GM18951 (cell line): Measurements from ENCODE around the gene KCNC4.

Source experiments
- POLR2A ChIP-seq: IDR thresholded peaks from 4 replicates; pipeline ENCODE4 v1.6.1; 2011; ENCODE audit warnings: mild to moderate bottlenecking; ENCODE audit not compliant: insufficient read length, insufficient read depth; ENCODE audit errors: extremely low read depth
- in situ Hi-C: fragments of 300-500 bp; cut with MboI; formaldehyde crosslinking; loops from one replicate; pipeline ENCODE4 v1.12.0; 2022; ENCODE audit warnings: low sequenced_read_pairs, mixed read lengths, inconsistent platforms; ENCODE audit not compliant: unreplicated experiment

The KCNC4 gene

GRCh38 chr1:110196917-110197765, 13.0 kb upstream of the KCNC4 start:
- in situ Hi-C loops = no loop called here
- TF ChIP-seq POLR2A = no peak

GRCh38 chr1:110197905-110198629, 12.0 kb upstream of the KCNC4 start:
- in situ Hi-C loops = no loop called here
- no peak for TF ChIP-seq POLR2A

DNA sequence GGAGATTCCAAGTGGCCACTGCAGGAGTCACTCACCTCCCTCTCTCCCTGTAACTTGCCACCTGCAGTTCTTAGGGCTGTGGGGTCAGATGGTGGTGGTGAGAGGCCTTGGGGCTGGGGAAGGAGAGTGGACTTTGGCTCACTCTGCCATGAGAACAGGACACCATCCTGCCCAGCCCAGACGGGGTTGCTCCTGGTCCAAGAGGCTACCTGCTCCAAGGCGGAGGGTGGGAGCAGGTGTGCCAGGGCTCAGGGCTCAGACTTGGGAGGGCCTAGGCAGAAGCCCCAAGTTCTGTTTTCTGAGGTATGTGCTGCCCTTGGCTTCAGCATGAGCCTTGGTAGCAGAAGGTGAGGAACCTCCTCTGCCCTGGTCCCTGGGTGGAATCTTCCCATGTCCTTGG, 11.4 kb upstream of the KCNC4 start:
- TF ChIP-seq POLR2A = no peak
- in situ Hi-C loops = no loop called here

- in situ Hi-C loops = loop anchor here (5.0 kb wide), 2 partner anchors 112 to 262 kb away; no protein-coding TSS in a partner anchor
- TF ChIP-seq POLR2A = no peak
Observed at GRCh38 chr1:110200190-110200589, 9.9 kb upstream of the KCNC4 start.

DNA sequence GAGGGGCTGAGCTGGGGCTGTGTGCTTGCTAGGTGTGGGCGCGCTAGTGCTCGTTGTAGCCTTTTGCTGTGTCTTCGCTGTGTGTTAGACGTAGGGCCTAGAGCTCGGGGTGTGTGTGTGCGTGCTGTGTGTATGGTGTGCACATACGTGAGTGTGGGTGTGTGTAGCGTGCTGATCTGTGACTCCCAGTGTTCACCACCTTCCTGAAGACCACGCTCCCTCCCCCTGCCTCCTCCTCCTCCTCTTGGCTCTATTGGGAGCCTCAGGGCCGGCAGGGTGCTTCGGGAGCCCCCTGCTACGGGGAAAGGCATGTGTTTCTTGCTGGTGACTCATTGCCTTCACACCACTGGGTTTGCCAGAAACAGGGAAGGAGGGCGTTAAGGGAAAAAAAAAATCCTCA, 9.4 kb upstream of the KCNC4 start:
- in situ Hi-C loops = loop anchor here (5.0 kb wide), 2 partner anchors 112 to 262 kb away; no protein-coding TSS in a partner anchor
- TF ChIP-seq POLR2A = no peak

DNA sequence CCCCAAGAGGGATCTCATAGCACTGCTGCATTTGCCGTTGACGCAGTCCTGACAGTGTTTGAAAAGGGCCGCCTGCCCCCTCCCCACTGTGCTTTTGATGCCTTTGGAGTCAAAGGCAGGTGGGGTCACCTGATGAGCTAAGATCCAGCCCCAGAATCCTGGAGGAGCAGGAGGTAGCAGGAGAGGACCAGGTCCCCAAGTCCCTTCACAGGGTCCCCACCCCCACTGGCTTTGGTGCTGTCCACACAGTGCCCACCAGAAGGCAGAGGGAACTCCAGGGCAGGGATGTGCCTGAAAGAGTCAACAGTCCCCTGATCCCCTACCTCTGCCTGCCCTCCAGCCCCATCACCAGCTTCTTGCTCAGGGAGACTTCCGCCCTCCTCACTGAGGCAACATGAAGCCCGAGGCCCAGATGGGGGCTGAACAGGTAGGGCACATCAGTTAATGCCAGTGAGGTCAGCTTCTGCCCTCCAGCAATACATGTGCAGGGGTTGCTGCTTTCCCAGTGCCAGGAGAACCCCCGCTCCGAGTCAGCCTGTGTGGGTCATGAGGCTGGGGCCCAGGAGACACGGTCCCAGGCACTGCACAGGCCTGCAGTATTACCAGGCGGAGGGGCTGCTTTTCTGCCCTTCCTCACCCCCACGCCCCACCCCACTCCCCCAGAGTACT, 8.8 kb upstream of the KCNC4 start:
- in situ Hi-C loops = loop anchor here (5.0 kb wide), 2 partner anchors 111 to 261 kb away; no protein-coding TSS in a partner anchor
- no peak for TF ChIP-seq POLR2A

GRCh38 chr1:110203021-110203661, 7.0 kb upstream of the KCNC4 start:
- no peak for TF ChIP-seq POLR2A
- in situ Hi-C loops = loop anchor here (5.0 kb wide), 2 partner anchors 109 to 259 kb away; no protein-coding TSS in a partner anchor

- in situ Hi-C loops = no loop called here
- no peak for TF ChIP-seq POLR2A
Observed at GRCh38 chr1:110205156-110205555, 5.0 kb upstream of the KCNC4 start.

GRCh38 chr1:110205591-110206155, 4.4 kb upstream of the KCNC4 start:
- in situ Hi-C loops = no loop called here
- no peak for TF ChIP-seq POLR2A

DNA sequence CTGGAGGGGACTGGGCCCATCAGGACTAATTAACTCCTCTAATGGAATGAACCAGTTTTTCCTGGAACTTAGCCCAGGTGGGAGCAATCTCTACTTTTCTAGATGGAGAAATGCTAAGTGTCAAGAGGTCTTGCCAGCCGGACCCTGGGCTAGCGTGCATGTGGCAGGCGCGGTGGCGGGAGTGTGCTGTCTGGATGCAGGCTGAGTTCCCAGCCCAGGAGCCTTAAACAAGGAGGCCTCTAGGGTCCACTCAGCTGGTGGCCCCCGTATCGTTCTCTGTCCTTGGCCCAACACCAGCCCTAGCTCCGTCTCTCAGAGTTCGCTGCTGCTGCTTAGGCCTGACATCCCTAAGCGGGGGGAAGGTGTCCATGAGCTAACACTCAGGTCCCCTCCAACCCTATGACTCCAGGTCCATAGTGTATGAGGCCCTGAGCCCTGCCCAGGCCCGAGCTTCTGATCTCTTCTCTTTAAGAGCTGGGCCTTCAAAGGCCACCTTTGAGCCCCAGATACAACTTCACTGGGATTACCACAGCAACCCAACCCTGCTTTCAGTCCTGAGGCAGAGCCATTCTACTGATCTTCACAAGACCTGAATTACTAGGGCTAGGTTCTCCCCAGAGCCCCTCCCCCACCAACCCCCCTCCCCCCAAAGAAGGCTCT, 3.7 kb upstream of the KCNC4 start:
- TF ChIP-seq POLR2A = no peak
- in situ Hi-C loops = no loop called here

- TF ChIP-seq POLR2A = no peak
- in situ Hi-C loops = no loop called here
Observed at GRCh38 chr1:110207831-110208230, 2.3 kb upstream of the KCNC4 start.

DNA sequence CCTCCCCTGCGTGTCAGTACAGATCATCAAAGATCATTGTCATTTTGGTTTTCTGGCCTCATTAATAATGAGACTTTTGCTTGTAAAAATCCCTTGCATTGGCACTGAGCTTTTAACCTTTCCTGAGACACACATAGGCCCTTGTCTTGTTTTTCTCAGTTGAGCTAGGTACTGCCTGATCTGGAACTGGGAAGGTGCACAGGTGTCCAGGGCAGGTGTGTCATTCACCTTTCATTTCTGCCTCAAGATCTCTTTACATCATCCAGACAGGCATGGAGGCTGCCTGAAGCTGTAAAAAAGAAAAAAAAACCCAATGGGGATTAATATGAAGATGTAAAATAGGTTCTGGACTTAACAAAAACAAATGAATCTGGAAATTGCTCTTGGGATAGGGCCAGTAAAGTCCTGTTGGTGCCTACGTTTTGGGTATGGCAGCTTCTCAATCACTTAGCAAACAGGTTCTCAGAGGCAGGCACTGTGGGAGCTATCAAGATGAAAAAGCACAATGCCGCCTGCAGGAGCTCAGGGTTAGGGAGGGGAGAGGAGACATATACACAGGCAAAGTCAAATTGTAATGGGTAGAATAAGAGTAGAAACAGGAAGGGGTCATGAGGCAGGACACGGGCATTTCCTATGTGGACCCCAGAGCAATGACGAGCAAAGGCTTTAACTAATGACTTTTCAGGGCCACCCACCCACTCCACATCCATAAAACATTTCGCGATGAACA, 1.0 kb upstream of the KCNC4 start:
- in situ Hi-C loops = no loop called here
- TF ChIP-seq POLR2A = no peak
